Mammary epithelial cell (primary cell): ENCODE measurements around the gene UBE2E3.

Experiments
- EZH2 ChIP-seq: IDR thresholded peaks from 2 replicates; pipeline ENCODE4 v1.6.1; 2012; ENCODE audit warnings: low read length, inconsistent platforms, borderline replicate concordance
- TF ChIP-seq, protein P1 (sequence below), 2 donors: IDR thresholded peaks in 1 of 2; conservative IDR thresholded peaks in 1 of 2; 2 replicates each; pipeline ENCODE4 v1.5.1; 2011 to 2012; ENCODE audit warnings: inconsistent platforms in 2 of 2, low read length in 2 of 2, mild to moderate bottlenecking in 2 of 2, control low read depth in 1 of 2, low read depth in 1 of 2; ENCODE audit not compliant: insufficient read depth in 1 of 2; ENCODE audit errors: extremely low read depth in 1 of 2

DNA sequence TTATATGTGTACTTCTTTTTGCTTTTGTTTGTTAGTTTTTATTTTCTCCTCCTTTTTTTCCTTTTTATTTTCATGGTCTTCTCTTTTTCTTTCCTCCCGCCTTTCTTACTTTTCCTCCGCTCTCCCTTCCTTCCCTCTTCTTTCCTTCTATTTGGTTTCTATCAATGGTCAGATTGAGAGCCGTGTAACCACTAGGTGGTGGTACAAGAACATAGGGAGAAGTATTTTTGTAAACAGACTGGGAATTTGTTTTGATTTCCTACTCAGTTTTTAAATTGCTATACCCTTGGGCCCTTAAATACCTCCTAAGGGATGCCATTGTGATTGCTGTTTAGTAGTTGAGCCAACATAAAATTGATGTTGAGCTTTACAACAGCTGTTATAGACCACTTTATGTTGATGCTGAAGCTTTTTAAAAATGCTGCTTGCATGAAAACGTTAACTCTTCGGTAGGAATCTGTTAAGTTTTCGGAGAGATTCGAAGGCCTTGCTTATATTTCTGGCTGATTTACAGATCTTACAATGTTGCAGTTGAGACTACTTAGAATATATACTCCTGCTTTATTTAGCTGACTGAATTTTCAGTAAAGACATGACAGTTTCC, 124.2 kb downstream of the UBE2E3 start:
- TF ChIP-seq, protein P1, sequence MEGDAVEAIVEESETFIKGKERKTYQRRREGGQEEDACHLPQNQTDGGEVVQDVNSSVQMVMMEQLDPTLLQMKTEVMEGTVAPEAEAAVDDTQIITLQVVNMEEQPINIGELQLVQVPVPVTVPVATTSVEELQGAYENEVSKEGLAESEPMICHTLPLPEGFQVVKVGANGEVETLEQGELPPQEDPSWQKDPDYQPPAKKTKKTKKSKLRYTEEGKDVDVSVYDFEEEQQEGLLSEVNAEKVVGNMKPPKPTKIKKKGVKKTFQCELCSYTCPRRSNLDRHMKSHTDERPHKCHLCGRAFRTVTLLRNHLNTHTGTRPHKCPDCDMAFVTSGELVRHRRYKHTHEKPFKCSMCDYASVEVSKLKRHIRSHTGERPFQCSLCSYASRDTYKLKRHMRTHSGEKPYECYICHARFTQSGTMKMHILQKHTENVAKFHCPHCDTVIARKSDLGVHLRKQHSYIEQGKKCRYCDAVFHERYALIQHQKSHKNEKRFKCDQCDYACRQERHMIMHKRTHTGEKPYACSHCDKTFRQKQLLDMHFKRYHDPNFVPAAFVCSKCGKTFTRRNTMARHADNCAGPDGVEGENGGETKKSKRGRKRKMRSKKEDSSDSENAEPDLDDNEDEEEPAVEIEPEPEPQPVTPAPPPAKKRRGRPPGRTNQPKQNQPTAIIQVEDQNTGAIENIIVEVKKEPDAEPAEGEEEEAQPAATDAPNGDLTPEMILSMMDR (conservative IDR thresholded peaks at IDR 0.05 in 1 of 2, IDR thresholded peaks at IDR 0.05 in 1 of 2; ENCODE audit: extremely low read depth in 1 of 2, insufficient read depth in 1 of 2, low read depth in 1 of 2, low read length in 2 of 2), result peak; percentile 68 to 82
- TF ChIP-seq EZH2, result no peak
